IPS DF 4.7 (cell line): Measurements from ENCODE around the gene EPHX1.

Source experiments
- DNase-seq: peaks from one replicate; pipeline ENCODE4 v3.0.0-alpha.2; 2013; ENCODE audit warnings: low spot score; ENCODE audit errors: extremely low read depth

EPHX1 gene

DNA sequence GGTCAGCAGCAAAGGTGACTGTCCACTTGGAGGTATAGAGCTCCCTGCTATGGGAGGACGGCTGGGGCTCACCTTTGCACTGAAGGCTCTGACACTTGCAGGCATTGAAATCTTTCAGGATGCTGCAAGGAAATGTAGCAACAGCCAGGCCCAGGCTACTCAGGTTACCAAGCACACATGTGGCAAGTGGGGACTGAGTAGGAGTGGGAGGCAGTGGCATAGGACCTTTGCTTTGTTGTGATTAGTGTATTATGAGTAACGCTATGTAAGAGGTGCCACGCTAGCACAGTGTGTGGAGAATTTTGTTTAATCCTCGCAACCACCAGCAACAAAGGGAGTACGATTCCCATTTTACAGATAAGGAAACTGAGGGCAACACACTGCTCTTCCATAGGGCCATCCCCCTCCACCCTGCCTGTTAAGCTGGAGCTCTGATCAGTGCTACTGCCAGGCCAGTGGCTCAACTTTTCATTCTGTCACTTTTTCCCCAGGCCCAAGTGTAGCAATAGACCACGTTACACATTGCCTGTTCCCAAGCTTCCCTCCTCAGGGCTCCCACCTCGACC, 51.0 kb downstream of the EPHX1 start:
- no peak for DNase-seq

DNA sequence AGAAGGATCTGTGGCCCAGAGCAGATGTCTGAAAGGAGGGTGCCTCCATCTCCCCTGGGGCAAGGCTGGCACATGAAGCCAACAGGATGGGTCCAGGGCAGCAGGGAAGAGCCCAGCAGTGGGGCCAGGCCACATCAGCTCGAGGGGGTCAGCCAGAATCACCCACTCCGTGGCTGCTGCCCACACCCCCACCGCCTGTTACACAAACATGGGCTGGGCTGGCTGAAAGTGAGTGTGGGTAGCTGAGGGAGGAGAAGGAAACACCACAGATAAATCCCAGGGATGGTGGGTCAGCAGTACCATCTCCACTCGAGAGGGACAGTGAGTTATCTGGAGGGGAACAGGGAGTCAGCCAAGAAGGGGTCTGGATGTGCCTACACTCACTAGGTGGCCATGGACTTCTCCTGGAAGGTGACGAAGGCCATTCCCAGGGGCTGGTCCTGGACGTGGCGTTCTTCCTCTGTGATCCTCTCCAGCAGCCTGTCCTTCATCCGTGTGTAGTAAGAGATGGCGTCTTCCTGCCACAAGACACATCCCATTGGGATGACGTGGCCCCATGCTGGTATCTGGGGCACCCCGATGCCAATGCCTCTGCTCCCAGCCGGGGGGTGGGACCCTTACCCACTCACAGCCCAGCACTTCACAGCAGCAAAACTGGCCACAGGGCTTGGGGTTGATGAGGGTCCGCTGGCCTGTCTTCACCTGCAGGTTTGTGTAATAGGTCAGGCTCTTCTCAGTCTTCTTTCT, 52.1 kb downstream of the EPHX1 start:
- DNase-seq: no peak

DNA sequence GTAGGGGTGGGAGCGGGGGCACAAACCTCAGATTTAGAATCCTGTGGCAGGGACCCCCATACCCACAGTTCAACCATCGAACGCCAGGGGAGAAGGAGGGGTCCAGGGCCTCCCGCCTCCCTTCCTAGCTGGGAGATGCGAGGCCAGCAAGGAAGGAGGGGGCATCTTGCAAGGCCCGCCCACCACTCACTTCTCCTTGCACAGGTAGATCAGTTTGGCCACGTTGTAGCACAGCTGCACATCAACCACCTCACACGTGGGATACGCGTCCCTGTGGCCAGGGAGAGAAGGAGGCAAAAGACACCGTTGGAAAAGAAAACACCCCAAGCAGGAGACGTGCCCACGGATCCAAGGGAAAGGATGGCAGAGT, 52.6 kb downstream of the EPHX1 start:
- DNase-seq: no peak

DNA sequence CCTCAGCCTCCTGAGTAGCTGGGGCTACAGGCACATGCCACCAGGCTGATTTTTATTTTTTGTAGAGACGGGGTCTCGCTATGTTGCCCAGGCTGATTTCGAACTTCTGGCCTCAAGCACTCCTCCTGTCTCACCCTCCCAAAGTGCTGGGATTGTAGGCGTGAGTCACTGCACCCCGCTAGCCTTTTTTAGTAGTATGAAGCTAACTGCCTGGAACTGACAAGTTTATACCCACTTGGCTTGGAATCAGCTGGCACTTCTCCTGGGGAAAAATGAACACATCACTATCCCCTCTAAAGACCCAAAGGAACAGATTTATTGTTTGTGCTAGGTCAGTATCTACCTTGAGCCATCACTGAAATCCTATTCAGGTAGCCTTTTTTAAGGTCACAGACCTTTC, 53.2 kb downstream of the EPHX1 start:
- DNase-seq: no peak

DNA sequence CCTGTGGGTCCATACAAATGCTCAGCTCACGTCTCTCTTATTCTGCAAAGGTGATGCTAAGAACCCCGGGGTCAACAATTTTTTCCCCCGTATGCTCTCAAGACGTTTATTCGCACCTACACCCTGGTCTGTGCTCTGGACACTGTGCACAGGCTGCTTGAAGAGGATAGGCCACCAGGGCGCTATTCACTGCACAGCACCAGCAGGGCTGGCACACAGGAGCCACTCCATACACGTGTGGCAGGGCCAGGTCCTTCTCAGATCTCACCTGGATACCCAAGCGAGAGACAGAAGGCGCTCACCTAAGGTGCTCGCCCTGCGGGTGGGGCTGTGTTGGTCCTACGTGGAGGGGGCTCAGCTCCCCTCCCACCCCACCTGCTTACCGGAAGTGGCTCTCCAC, 55.6 kb downstream of the EPHX1 start:
- no peak for DNase-seq

DNA sequence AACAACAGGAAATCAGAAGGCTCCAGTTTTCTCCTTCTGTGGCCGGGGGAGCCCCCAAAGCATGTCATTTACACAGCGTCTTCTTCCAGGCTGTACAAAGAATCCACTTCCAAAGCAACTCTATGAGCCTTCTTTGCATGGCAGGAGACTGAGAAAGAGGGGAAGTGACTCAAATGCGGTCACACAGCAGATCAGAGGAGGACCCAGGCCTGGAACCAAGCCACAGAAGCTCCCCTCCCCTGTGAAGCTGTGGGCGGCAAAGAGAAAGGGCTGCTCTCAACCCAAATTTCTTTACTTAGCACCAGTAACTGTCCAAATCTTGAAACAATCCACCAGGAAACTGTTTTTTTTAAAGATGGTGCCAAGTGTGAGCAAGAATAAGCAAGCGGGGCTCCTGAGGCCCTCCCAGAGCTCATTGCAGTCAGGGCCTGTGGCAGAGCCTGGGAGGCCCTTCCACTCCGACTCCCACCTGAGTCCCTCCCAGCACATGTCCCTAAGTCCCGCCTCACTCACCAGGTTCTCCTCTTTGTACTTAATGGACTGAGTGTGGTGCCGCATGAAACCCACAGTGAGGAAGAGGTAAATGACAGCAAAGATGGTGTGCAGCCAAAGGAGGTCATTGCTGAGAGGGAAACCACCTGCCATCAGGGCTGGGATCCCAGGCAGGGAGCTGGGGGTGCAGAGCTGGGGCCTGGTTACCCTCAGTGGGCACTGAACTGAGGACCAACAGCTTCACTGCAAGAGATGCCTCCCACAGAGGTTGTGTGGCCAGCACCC, 56.3 kb downstream of the EPHX1 start:
- no peak for DNase-seq

DNA sequence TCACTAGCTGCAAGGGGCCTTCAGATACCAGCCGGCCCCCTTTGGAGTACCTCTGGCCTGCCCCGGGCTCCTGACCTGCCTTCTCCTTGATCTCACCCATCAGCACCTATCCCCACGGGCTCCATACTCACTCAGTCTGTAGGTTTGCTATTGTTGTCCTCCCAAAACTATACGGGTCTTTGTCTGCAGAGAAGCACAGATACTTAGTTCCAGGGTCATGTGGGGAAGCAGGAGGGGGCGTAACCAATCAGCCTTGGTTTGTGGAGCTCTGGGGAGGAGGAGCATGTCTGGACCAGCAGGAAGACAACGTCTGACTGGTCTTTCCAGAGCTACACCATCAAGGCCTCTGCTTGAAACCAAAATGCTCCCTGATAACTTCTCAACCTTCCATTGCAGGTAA, 57.1 kb downstream of the EPHX1 start:
- no peak for DNase-seq

DNA sequence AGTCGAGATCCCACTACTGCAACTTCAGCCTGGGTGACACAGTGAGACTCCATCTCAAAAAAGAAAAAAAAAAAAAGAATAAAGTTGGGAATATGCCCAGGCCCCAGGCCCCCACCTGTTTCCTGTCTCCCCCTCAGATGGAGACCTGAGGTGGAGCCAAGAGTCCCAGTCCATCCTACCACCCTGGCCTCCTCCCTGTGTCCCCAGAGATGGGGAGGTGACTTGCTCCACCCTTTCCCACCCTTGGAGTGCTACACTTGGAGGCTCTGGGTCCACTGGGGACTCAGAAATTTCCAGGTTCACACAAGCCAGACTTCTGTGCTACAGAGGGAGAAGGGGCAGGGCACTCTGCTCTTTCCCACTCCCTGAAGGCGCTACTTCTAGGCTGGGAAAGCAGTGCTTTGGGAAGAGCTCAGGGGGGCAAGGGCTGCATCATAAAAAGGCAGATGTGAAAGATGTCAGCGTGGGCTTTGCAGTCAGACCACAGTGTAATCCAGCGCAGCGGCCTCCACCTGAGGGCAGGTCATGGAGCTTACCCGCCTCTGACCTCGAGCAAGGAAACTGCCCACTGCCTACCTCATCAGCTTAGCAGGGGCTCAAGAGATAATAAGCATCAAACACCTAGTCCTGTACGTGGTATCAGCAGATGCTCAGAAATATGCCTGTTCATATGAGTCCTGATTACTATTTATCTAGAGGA, 58.9 kb downstream of the EPHX1 start:
- no peak for DNase-seq

DNA sequence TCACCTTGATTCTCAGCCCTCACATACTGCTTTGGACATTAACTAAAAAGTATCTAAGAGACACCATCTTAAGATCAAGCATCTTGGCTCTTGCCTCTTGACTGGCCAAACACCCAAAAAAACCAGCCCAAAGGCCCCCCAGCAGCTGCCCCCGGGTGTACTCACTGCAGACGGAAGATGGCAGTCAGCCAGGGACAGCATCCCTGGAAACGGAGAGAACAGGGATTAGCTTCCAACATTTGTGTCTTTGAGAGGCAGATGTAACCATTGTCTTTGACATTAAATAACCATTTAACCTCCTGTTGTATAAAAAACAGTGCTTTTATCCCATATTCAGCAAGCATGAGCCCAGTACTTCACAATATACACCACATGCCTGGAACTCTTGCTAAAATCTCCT, 61.0 kb downstream of the EPHX1 start:
- DNase-seq: no peak

DNA sequence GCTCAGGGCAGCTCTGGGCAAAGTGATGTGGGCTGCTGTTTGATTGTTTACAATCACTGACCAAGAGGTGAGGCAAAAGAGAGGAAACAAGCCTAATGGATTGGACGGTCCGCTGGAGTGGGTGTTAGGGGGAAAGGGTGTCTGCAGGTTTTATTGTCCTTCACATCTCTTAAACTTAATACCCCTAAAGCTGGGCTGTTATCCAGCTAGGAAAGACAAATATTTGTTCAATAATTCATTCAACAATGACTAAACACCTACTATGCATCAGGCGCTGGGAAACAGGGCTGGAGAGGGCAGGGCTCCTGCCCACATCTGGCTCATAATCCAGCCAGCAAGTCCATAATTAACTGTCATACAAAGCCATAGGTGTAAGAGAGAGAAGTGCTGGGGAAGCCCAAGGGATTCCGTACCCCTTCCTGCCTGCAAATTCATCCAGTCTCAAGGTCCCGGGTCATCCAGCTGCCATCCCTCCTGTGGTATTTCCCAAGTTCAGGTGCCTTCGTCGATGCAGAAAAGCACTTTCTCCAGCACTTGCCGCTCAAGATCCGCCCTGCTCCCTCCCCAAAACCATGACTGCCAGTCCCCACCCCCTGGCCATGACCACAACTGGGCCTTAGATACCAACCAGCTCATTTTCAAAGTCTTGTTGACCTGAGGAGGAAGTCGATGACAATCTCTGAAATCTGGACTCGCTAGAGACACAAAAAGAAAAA, 61.6 kb downstream of the EPHX1 start:
- DNase-seq: no peak

DNA sequence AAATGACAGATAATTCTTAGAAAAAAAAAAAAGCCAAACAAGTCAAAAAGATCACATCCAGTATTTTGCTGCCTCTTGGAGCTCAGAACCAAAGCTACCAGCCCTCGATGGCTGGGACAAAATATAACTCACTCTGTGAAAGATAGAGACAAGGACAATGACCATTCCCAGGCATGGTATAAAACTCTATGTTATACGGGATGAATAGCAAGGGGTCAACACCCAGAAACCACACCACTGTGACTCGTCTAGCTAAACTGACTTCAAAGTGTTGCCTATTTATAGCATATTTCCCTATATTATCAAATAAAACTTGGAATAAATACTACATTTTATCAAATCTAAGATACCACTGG, 62.1 kb downstream of the EPHX1 start:
- DNase-seq: no peak

DNA sequence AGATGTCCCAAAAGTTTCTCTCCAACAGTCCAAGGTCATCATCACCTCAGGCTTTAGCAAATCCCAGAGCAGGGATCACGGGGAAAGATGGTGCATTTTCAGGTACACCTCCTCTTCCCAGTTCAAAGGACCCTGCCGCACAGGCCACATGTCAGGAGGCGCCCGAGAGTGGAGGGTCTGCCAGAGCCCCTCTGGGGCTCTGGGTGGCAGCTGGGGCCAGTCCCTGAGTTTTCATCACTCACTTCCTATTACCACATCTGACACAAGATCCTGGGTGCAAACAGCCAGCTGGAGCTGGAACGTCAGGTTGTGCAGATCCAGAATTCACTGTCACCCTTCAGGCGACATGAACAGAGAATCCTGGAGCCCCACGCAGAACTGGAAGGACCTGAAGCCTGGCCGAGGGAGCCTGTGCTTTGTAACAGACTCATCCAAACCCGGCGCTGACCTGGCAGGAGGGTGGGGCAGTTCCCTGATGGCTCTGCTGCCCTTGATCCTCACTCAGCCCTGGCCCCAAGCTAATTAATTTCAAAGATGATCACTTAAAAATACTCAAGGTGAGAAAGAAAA, 63.4 kb downstream of the EPHX1 start:
- DNase-seq: no peak

DNA sequence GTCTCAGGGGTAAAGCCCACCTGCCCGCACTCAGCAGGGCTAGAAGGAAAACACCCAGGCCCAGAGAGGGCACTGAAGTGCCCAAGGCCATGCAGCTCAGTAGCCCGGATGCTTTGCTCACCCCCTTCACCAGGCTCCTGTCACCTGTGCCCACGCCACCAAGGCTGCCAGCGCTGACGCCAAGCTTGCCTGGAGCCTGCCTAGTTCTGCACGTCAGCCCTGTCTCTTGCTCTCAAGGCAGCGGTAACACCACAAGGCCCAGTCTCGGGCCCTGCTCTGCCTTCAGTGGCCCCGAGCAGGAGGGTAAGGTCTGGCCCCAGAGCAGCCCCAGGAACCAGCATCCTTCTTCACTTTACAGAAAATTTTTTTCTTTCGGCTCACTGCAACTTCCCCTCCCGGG, 64.5 kb downstream of the EPHX1 start:
- no peak for DNase-seq

DNA sequence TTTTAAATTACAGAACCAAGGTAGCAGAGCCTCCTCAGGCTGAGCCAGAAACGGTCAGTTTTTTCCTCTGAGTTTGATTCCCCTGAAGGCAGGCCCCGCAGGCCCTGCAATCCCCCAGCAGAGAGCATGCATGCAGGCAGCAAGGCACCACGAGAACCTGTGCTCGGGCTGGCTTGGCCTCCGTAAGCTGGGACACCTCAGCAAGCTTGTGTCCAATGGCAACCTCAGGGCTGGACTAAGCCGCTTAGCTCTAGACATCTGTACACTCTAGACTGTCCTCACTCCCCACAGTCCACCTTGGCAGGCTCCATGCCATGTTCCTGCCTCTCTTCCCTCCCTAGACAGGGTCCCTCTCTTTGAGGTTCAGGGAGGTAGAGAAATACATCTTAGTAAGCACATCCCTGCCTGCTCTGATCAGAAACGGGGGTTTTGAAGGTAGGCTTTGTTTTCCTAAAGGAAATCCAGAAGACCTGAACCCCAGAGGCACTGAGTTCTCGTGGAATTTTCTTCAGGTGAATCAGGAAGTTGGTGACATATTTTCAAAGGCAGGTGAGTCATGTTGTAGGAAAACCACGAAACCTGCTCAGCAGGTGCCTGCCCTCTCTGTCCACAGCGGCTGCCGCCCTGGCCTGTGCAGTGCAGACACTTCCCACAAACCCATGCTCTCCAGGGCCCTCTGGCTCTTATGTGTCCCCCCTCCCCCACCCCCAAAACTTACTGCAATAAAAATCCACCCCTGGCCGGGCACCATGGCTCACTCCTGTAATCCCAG, 65.3 kb downstream of the EPHX1 start:
- DNase-seq: no peak

DNA sequence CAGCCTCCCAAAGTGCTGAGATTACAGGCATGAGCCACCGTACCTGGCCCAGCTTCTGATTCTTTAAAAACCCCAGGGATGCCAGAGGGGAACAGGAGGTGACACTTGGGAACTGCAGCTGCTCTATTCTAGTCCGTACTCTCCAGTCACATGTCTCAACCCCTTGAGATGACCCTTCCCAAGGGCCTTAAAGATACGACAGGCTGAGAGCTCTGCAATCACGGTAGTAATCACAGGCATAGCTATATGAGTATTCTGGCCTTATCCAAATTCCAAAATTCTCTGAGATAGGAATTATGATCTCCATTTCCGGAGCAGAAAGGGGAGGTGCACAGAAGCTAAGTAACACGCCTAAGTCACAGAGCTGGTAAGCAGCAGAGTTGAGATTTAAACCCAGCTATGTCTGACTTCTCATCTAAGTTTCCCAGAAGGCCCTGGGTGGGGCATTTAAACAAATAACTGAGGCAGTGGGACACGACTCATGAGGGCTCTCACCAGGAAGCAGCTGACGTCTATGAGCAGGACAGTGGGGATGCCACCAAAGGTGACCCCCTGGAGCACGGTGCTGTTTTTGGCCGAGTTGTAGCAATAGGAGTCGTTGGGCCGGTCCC, 67.1 kb downstream of the EPHX1 start:
- no peak for DNase-seq

DNA sequence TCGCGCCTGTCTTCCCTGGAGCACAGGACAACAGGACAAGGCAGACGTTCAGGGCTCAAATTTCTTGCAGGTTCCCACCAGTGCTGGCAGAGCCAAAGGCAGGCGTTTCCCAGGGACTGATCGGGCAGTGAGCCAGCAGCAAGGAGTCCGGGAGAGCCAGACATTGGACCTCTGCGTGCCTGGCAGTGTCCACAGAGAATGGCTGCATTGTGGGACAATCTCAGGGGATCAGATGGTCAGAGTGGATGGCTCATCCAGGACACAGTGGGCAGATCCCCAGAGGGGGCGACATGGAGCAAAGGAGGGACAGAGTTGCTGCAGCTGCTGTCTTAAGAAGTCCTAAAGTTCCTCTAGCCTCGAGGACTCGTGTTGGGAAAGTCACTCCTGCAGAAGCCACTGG, 67.7 kb downstream of the EPHX1 start:
- DNase-seq: no peak

DNA sequence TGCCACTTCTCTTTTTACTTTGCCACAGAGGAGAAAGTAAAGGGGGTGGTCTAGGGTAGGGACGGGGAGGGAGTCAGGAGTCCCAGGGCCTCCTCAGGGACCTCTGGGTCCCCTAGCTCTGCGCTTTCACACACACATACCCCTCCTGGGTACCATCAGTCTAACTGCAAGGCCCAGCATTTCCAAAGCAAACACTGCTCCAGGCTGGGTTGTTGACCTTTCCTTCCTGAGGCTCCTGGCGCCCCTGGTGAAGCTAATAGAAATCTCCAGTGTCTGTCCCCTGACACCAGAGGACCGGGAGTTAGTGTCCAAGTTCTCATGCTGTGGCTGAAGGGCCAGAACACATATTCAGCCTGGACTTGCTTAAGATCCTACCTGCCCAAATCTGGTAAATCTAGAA, 68.4 kb downstream of the EPHX1 start:
- no peak for DNase-seq

DNA sequence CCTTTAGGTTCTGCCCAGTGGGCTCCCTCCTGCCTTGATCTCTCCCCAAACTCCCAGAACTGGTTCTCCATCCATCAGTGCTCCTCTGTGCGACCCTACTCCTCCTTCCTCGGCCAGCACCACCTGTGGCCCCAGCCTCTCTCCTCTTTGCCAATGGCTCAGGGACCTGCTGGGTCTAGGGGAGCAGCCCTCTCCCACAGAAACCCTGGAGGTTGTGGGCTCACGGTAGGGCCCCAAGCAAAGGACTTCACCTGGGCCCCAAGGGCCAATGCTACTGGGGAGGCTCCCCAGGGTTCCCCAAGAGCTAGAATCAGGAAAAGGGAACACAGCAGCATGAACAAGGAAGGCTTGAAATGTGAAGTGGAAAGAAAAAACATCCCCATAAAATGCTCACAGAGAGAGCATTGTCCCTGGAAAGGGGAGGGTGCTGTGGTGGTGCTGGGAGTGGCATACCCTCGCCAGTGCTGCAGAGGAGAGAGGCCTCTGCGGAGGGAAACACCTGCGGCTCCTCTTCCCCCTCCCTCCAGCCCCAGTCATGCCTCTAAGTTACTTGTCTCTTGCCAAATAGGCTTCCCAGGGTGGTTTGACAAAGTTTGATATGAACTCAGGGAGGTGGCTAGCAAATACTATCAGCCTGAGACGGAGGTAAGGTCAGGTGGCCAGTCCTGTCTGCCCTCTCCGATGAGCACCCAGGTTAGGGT, 69.7 kb downstream of the EPHX1 start:
- no peak for DNase-seq

DNA sequence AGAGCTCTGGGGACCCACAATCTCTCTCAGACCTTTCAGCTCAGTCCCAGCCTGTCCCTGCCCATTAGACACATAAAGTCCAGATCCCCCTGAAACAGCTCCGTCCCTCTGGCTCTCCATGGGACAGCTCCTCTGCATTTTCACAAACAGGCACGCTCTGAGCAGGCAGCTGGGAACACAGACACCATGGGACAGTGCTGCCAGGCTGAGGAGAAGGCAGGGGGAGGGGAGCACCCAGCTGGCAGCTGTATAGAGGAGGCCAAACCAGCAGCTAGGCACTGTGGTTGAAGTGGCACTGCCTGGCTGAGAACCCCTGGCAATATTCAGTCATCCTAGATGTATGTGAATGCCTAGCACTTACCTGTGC, 70.3 kb downstream of the EPHX1 start:
- DNase-seq: no peak

DNA sequence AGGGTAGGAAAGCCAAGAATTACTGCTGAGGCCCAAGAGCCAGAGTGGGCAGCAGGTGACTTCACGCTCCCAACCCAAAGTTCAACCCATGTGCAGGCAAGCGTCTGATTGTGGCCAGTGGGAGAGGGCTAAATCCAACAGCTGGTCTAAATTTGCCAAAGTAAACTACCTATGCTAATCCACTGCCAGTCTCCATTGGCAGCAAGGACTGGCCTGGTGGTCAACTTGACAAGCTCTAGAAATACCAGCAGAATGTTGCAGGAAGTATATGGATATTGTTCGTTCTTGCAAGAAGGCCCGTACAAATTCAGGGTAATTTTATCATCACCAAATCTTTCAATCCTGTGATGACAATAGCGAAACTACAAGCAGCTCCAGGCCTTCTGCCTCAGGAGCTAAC, 70.7 kb downstream of the EPHX1 start:
- no peak for DNase-seq
